A549 (cell line): ENCODE measurements around the gene CTNNBL1. TPM values are rescaled to one million over a fixed set of nuclear protein-coding genes. Genes with fewer than 3 reads are reported as not detected.

Experiments used
- ATAC-seq, 2 experiments: fragments of 200-7000 bp in 1 of 2; fragments of >200 bp in 1 of 2; cut with Nextera tagmentation in 1 of 2; cut with Tn5 transposase in 1 of 2; 3 replicates each; pipeline versions ENCODE4 v1.8.0 to v1.9.1; 2018 to 2020; ENCODE audit warnings: mild to moderate bottlenecking in 1 of 2, moderate library complexity in 1 of 2
- CTCF ChIA-PET: fragments of 300-600 bp; sonication (Branson Sonifier 250); formaldehyde crosslinking; extraction: SDS; loops from one replicate; lab custom pipeline; 2021; ENCODE audit warnings: antibody characterized with exemption, inconsistent platforms; lab: Yijun Ruan, JAX
- POLR2A ChIA-PET: fragments of 350-600 bp; formaldehyde crosslinking; extraction: SDS; loops from one replicate; lab custom pipeline; 2021; ENCODE audit warnings: antibody characterized with exemption, inconsistent platforms; lab: Yijun Ruan, JAX
- DNase-seq, 2 experiments: peaks; one replicate each; pipeline versions ENCODE4 v3.0.0 to v3.0.0-alpha.2; 2011 to 2016; ENCODE audit warnings: low read depth in 1 of 2, low spot score in 1 of 2
- FAIRE-seq: peaks from 2 replicates; lab custom pipeline; 2011; peaks lifted over from hg19 to GRCh38; lab: Jason Lieb, UNC
- H3K27ac ChIP-seq, 2 experiments: fragments of >200 bp; sonication (Bioruptor Twin); formaldehyde crosslinking; 3 replicates each; pipeline ENCODE4 v1.5.1; 2016 to 2017
- H3K4me1 ChIP-seq: fragments of >200 bp; sonication (Bioruptor Twin); formaldehyde crosslinking; 3 replicates; pipeline ENCODE4 v1.6.1; 2016
- H3K4me2 ChIP-seq: fragments of >200 bp; sonication (Bioruptor Twin); formaldehyde crosslinking; 3 replicates; pipeline ENCODE4 v1.6.1; 2016
- H3K4me3 ChIP-seq: fragments of >200 bp; sonication (Bioruptor Twin); formaldehyde crosslinking; 3 replicates; pipeline ENCODE4 v1.5.1; 2016
- H3K9me3 ChIP-seq: fragments of >200 bp; sonication (Bioruptor Twin); formaldehyde crosslinking; 3 replicates; pipeline ENCODE4 v1.6.1; 2016
- CBX8 ChIP-seq: fragments of 200-600 bp; sonication (generic); IDR thresholded peaks from 2 replicates; pipeline ENCODE4 v1.6.1; 2016
- CTCF ChIP-seq: fragments of >200 bp; sonication (Bioruptor Twin); formaldehyde crosslinking; IDR thresholded peaks from 3 replicates; pipeline ENCODE4 v1.5.1; 2016
- EHF ChIP-seq: fragments of 250-450 bp; sonication (Bioruptor Pico); IDR thresholded peaks from 2 replicates; pipeline ENCODE4 v1.5.0; 2020; ENCODE audit warnings: mild to moderate bottlenecking
- EP300 ChIP-seq, 2 experiments: fragments of >200 bp; sonication (Bioruptor Twin); formaldehyde crosslinking; IDR thresholded peaks; 2 replicates in 1 of 2; 3 replicates in 1 of 2; pipeline ENCODE4 v1.6.1; 2016 to 2017
- FOSL2 ChIP-seq, 2 experiments: fragments of 450-650 bp in 1 of 2; fragments of >200 bp in 1 of 2; sonication (Bioruptor Twin) in 1 of 2; formaldehyde crosslinking; IDR thresholded peaks; 2 replicates each; pipeline versions ENCODE4 v1.5.0 to v1.6.1; 2016 to 2020; ENCODE audit warnings: mild to moderate bottlenecking in 1 of 2, moderate library complexity in 1 of 2
- FOXS1 ChIP-seq: fragments of 250-450 bp; sonication (Bioruptor Pico); IDR thresholded peaks from 2 replicates; pipeline ENCODE4 v1.5.0; 2020; ENCODE audit warnings: mild to moderate bottlenecking, moderate library complexity
- JUNB ChIP-seq: fragments of >200 bp; sonication (Bioruptor Twin); formaldehyde crosslinking; IDR thresholded peaks from 2 replicates; pipeline ENCODE4 v1.6.1; 2016
- MAZ ChIP-seq: fragments of 150-350 bp; IDR thresholded peaks from 2 replicates; pipeline ENCODE4 v1.6.1; 2014; ENCODE audit warnings: antibody characterized with exemption, low read depth, low read length, borderline replicate concordance
- PHF8 ChIP-seq: fragments of 200-600 bp; sonication (generic); IDR thresholded peaks from 2 replicates; pipeline ENCODE4 v1.6.1; 2016; ENCODE audit warnings: low read depth, mild to moderate bottlenecking, antibody characterized with exemption, moderate library complexity, borderline replicate concordance
- POLR2A ChIP-seq: IDR thresholded peaks from 2 replicates; pipeline ENCODE4 v1.6.1; 2012; ENCODE audit warnings: mild to moderate bottlenecking, low read length
- RFX5 ChIP-seq: fragments of 450-650 bp; IDR thresholded peaks from 2 replicates; pipeline ENCODE4 v1.7.1; 2014; ENCODE audit warnings: antibody characterized with exemption, mild to moderate bottlenecking, moderate library complexity
- SMC3 ChIP-seq: fragments of >200 bp; sonication (Bioruptor Twin); formaldehyde crosslinking; IDR thresholded peaks from 3 replicates; pipeline ENCODE4 v1.6.1; 2018; ENCODE audit warnings: inconsistent platforms
- ZFP36 ChIP-seq: fragments of 450-650 bp; IDR thresholded peaks from 2 replicates; pipeline ENCODE4 v1.6.1; 2014; ENCODE audit warnings: borderline replicate concordance; ENCODE audit not compliant: partially characterized antibody
- ZNF302 ChIP-seq: fragments of 250-450 bp; sonication (Bioruptor Pico); IDR thresholded peaks from 2 replicates; pipeline ENCODE4 v1.9.0; 2021; ENCODE audit warnings: inconsistent platforms, mild to moderate bottlenecking, moderate library complexity
- ZSCAN20 ChIP-seq: fragments of 250-450 bp; sonication (Bioruptor Pico); IDR thresholded peaks from 2 replicates; pipeline ENCODE4 v1.8.0; 2022; ENCODE audit warnings: mild to moderate bottlenecking, moderate library complexity
- WGBS: methylation state at CpG from one replicate; pipeline ENCODE4 v1.1.6; 2017; ENCODE audit errors: missing lambda C conversion rate; 5-methylcytosine and 5-hydroxymethylcytosine counted together
- polyA plus RNA-seq, 4 experiments: library from polyadenylated mRNA; depleted of rRNA in 3 of 4; stranded (reverse); fragments of >200 nt; fragmentation: RNase III in 1 of 4; extraction: RNeasy Plus Mini Kit Qiagen cat#74134 plus additional on column Dnase treatment in 1 of 4; gene quantifications; 2 replicates in 3 of 4; 3 replicates in 1 of 4; pipeline ENCODE4 v1.2.3, GENCODE V29; 2011 to 2017
- TF ChIP-seq, protein P1 (sequence below): fragments of 200-600 bp; sonication (generic); IDR thresholded peaks from 2 replicates; pipeline ENCODE4 v1.6.1; 2016; ENCODE audit warnings: antibody characterized with exemption, mild to moderate bottlenecking, moderate library complexity
- TF ChIP-seq, protein P2 (sequence below): fragments of 150-350 bp; IDR thresholded peaks from 2 replicates; pipeline ENCODE4 v1.6.1; 2014; ENCODE audit warnings: low read depth, mild to moderate bottlenecking, low read length

CTNNBL1 gene
- polyA plus RNA-seq, 2 of the 4 experiments (the other 2 are of a cell fraction) = 41.0 to 59.9 TPM

DNA sequence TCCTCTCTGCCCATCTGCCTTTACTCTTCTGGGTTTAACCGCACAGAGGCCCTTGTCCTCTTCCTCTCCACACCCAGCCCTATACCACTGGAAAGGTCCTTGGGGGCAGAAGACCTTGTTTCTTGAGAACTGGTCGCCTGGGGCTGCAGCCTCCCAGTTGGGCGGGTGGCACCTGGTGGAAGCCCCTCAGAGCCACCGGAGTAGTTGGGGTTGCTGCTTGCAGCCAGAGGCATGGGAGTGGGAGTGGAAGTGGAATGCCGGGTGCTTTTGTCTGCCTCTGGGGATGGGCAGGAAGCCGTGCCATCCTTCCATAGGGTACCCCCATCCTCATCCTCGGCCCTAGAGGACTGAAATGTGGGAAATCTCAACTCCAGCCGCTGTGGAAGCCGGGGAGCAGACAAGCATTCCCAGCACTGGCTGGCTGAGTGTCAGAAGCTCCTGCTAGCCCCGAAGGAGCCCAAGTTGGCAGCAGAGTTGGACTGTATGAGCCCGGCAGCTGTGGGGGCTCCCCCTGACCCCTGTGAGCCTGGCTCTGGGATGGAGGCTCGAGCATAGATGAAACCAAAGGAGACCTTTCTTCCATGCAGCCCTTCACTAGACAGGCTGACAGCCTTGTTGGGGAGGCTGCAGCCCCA lies 210.3 kb downstream of the CTNNBL1 start:
- POLR2A ChIA-PET = no interaction called here
- Histone ChIP-seq H3K4me1 (peaks cover 35% of the 10 kb centered on the region), H3K9me3 (no peaks in the 10 kb centered on the region), H3K4me2 (peak overlapping the region; percentile 73), H3K4me3 (no peak overlapping the region; the same call in 2 of the 3 replicates), H3K27ac (peak overlapping the region in 1 of 2 experiments; percentile 91; a peak in 1 of 6 replicates)
- CTCF ChIA-PET = interaction anchor here (0.5 to 1.9 kb wide), 2 partner anchors 18 to 340 kb away, joined by 3 to 7 read pairs; no protein-coding TSS in a partner anchor
- DNase-seq = no peak
- ATAC-seq = no peak
- no peak for FAIRE-seq
- WGBS = 76% methylated on average over 10 of the region's 12 CpGs
- TF ChIP-seq FOSL2 (IDR thresholded peaks at IDR 0.05) = no peak
- no peak for TF ChIP-seq FOSL2 (CRISPR knock-in tag; IDR thresholded peaks at IDR 0.05)
- no peak for TF ChIP-seq MAZ
- no peak for TF ChIP-seq JUNB
- TF ChIP-seq ZSCAN20 = no peak
- TF ChIP-seq RFX5 = no peak
- TF ChIP-seq, protein P1, sequence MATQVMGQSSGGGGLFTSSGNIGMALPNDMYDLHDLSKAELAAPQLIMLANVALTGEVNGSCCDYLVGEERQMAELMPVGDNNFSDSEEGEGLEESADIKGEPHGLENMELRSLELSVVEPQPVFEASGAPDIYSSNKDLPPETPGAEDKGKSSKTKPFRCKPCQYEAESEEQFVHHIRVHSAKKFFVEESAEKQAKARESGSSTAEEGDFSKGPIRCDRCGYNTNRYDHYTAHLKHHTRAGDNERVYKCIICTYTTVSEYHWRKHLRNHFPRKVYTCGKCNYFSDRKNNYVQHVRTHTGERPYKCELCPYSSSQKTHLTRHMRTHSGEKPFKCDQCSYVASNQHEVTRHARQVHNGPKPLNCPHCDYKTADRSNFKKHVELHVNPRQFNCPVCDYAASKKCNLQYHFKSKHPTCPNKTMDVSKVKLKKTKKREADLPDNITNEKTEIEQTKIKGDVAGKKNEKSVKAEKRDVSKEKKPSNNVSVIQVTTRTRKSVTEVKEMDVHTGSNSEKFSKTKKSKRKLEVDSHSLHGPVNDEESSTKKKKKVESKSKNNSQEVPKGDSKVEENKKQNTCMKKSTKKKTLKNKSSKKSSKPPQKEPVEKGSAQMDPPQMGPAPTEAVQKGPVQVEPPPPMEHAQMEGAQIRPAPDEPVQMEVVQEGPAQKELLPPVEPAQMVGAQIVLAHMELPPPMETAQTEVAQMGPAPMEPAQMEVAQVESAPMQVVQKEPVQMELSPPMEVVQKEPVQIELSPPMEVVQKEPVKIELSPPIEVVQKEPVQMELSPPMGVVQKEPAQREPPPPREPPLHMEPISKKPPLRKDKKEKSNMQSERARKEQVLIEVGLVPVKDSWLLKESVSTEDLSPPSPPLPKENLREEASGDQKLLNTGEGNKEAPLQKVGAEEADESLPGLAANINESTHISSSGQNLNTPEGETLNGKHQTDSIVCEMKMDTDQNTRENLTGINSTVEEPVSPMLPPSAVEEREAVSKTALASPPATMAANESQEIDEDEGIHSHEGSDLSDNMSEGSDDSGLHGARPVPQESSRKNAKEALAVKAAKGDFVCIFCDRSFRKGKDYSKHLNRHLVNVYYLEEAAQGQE = no peak
- no peak for TF ChIP-seq SMC3
- TF ChIP-seq, protein P2, sequence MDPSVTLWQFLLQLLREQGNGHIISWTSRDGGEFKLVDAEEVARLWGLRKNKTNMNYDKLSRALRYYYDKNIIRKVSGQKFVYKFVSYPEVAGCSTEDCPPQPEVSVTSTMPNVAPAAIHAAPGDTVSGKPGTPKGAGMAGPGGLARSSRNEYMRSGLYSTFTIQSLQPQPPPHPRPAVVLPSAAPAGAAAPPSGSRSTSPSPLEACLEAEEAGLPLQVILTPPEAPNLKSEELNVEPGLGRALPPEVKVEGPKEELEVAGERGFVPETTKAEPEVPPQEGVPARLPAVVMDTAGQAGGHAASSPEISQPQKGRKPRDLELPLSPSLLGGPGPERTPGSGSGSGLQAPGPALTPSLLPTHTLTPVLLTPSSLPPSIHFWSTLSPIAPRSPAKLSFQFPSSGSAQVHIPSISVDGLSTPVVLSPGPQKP = no peak
- TF ChIP-seq EHF (CRISPR knock-in tag) = no peak
- no peak for TF ChIP-seq FOXS1 (CRISPR knock-in tag)
- TF ChIP-seq POLR2A = no peak
- no peak for TF ChIP-seq CTCF
- TF ChIP-seq PHF8 = no peak
- no peak for TF ChIP-seq ZNF302 (CRISPR knock-in tag)
- no peak for TF ChIP-seq CBX8

GRCh38 chr20:37904845-37905373 lies 211.1 kb downstream of the CTNNBL1 start:
- no peak for FAIRE-seq
- CTCF ChIA-PET = interaction anchor here (1.2 to 2.1 kb wide), 2 partner anchors 14 to 153 kb away, joined by 3 to 6 read pairs; no protein-coding TSS in a partner anchor
- POLR2A ChIA-PET = no interaction called here
- H3K4me1 ChIP-seq = peaks cover 35% of the 10 kb centered on the region
- TF ChIP-seq ZFP36 (peak; percentile 6), EP300 (IDR thresholded peaks at IDR 0.05) (no peak)
- TF ChIP-seq, all 56 proteins: peak for 1
- ATAC-seq = no peak
- Histone ChIP-seq H3K4me2 (no peak overlapping the region), H3K27ac (peak overlapping the region in 1 of 2 experiments; percentile 13; a peak in 2 of 6 replicates), H3K4me3 (no peak overlapping the region), H3K9me3 (no peaks in the 10 kb centered on the region)
- 90% methylated on average over 8 of the region's 8 CpGs for WGBS
- DNase-seq = no peak
